BLaER1 (cell line): ENCODE measurements around the gene ERG.
A peak's percentile ranks its signal among the peaks of the same experiment; 100 is the strongest.

Experiments used
- H3K27ac ChIP-seq: shearing (Covaris generic); formaldehyde crosslinking; 2 replicates; pipeline ENCODE4 v1.8.1; 2022
- H3K27me3 ChIP-seq: shearing (Covaris generic); formaldehyde crosslinking; 2 replicates; pipeline ENCODE4 v1.8.1; 2022
- H3K36me3 ChIP-seq: shearing (Covaris generic); formaldehyde crosslinking; 2 replicates; pipeline ENCODE4 v1.8.1; 2022
- H3K4me1 ChIP-seq: shearing (Covaris generic); formaldehyde crosslinking; 2 replicates; pipeline ENCODE4 v1.8.1; 2022
- H3K4me2 ChIP-seq: shearing (Covaris generic); formaldehyde crosslinking; 2 replicates; pipeline ENCODE4 v1.8.1; 2022
- H3K4me3 ChIP-seq: shearing (Covaris generic); formaldehyde crosslinking; 2 replicates; pipeline ENCODE4 v1.8.1; 2022
- H3K9ac ChIP-seq: shearing (Covaris generic); formaldehyde crosslinking; 2 replicates; pipeline ENCODE4 v1.8.1; 2022
- H3K9me3 ChIP-seq: shearing (Covaris generic); formaldehyde crosslinking; 2 replicates; pipeline ENCODE4 v1.8.1; 2022
- H4K20me1 ChIP-seq: shearing (Covaris generic); formaldehyde crosslinking; 2 replicates; pipeline ENCODE4 v1.8.1; 2022
- Cebpa-rat ChIP-seq: shearing (Covaris generic); IDR thresholded peaks from 2 replicates; pipeline ENCODE4 v1.8.1; 2022

ERG gene

GRCh38 chr21:38351176-38351959, 146.9 kb downstream of the ERG start:
- Histone ChIP-seq H3K36me3 (no peaks in the 10 kb centered on the region), H3K4me1 (peaks cover 50% of the 10 kb centered on the region), H3K4me3 (no peak overlapping the region), H3K4me2 (peak overlapping the region; percentile 30), H3K27ac (no peak overlapping the region), H3K9me3 (no peaks in the 10 kb centered on the region), H4K20me1 (no peaks in the 10 kb centered on the region), H3K27me3 (no peaks in the 10 kb centered on the region), H3K9ac (no peak overlapping the region)
- no peak for TF ChIP-seq Cebpa-rat

GRCh38 chr21:38350684-38351083, 147.6 kb downstream of the ERG start:
- H4K20me1 ChIP-seq, result no peaks in the 10 kb centered on the region
- no peak overlapping the region for H3K4me2 ChIP-seq
- H3K4me1 ChIP-seq, result peaks cover 43% of the 10 kb centered on the region
- no peak overlapping the region for H3K27ac ChIP-seq
- no peak overlapping the region for H3K4me3 ChIP-seq
- no peak overlapping the region for H3K9ac ChIP-seq
- H3K9me3 ChIP-seq, result no peaks in the 10 kb centered on the region
- H3K27me3 ChIP-seq, result no peaks in the 10 kb centered on the region
- no peak for TF ChIP-seq Cebpa-rat
- H3K36me3 ChIP-seq, result no peaks in the 10 kb centered on the region

- Histone ChIP-seq H3K36me3 (no peaks in the 10 kb centered on the region), H3K9me3 (no peaks in the 10 kb centered on the region), H3K9ac (no peak overlapping the region), H3K27me3 (no peaks in the 10 kb centered on the region), H3K4me3 (no peak overlapping the region), H3K4me1 (peaks cover 39% of the 10 kb centered on the region), H4K20me1 (no peaks in the 10 kb centered on the region), H3K4me2 (no peak overlapping the region), H3K27ac (no peak overlapping the region)
- no peak for TF ChIP-seq Cebpa-rat
Measured at GRCh38 chr21:38349977-38350376, 148.3 kb downstream of the ERG start.

- no peak for TF ChIP-seq Cebpa-rat
- no peaks in the 10 kb centered on the region for H4K20me1 ChIP-seq
- H3K4me3 ChIP-seq, result no peak overlapping the region
- peaks cover 39% of the 10 kb centered on the region for H3K4me1 ChIP-seq
- H3K9me3 ChIP-seq, result no peaks in the 10 kb centered on the region
- no peaks in the 10 kb centered on the region for H3K27me3 ChIP-seq
- no peaks in the 10 kb centered on the region for H3K36me3 ChIP-seq
- no peak overlapping the region for H3K27ac ChIP-seq
- H3K4me2 ChIP-seq, result peak overlapping the region; percentile 49
- H3K9ac ChIP-seq, result no peak overlapping the region
Measured at GRCh38 chr21:38349111-38349746, 149.0 kb downstream of the ERG start.

GRCh38 chr21:38346286-38346685, 152.0 kb downstream of the ERG start:
- Histone ChIP-seq H3K4me3 (no peak overlapping the region), H3K4me1 (peaks cover 32% of the 10 kb centered on the region), H3K36me3 (no peaks in the 10 kb centered on the region), H3K9me3 (no peaks in the 10 kb centered on the region), H4K20me1 (no peaks in the 10 kb centered on the region), H3K9ac (no peak overlapping the region), H3K27ac (no peak overlapping the region), H3K4me2 (no peak overlapping the region), H3K27me3 (no peaks in the 10 kb centered on the region)
- no peak for TF ChIP-seq Cebpa-rat

- H3K27me3 ChIP-seq, result no peaks in the 10 kb centered on the region
- no peak overlapping the region for H3K9ac ChIP-seq
- no peak overlapping the region for H3K4me2 ChIP-seq
- no peak for TF ChIP-seq Cebpa-rat
- H3K4me3 ChIP-seq, result no peak overlapping the region
- H3K36me3 ChIP-seq, result no peaks in the 10 kb centered on the region
- peaks cover 8% of the 10 kb centered on the region for H3K4me1 ChIP-seq
- H3K27ac ChIP-seq, result no peak overlapping the region
- H4K20me1 ChIP-seq, result no peaks in the 10 kb centered on the region
- no peaks in the 10 kb centered on the region for H3K9me3 ChIP-seq
Measured at GRCh38 chr21:38343691-38344090, 154.6 kb downstream of the ERG start.

DNA sequence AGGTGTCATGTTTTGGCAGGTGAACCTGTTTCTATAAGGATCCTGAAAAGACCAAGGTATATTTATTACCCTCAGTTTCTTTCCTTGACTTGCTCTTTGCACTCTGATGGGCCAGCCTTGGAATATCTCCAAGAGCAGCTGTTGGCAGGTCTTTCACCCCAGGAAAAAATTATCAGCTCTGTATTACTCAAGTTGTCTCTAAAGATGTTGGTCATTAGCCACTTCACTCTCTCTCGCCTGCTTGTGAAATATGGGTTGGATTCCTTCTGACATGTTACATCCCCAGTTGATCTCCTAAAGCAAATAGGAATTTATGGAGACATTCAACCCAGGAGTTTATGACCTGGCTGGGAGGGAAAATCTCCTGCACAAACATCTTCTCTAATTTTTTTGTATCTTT, 155.5 kb downstream of the ERG start:
- H3K27ac ChIP-seq, result no peak overlapping the region
- no peak for TF ChIP-seq Cebpa-rat

DNA sequence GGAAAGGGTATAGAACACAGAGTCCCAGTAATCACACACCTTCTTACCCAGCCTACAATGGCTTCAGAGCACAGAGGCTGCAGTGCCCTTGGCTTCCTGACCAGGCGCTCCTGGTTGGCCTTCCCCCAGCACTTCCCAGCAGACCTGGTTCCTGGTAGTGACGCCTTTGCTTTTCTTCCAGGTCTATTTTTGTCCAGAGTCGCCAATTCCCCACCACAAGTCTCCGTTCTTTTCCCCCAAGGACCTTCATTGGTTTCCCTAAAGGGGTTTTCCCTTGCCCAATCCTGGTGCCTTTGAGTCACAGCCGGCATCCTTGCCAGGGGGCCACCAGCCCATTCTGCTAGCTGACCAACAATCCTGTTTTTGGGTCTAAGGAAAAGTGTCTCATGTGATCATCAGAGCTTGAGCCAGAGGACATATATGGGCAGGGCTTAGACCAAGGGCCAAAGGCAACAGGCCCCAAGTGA, 156.7 kb downstream of the ERG start:
- TF ChIP-seq Cebpa-rat, result no peak
- peak overlapping the region; percentile 48 for H3K4me2 ChIP-seq

More for the DNA sequence above, 155.5 kb downstream of the ERG start:
- Histone ChIP-seq H4K20me1 (no peaks in the 10 kb centered on the region), H3K4me3 (no peak overlapping the region), H3K27me3 (no peaks in the 10 kb centered on the region), H3K4me2 (no peak overlapping the region), H3K36me3 (no peaks in the 10 kb centered on the region), H3K9me3 (no peaks in the 10 kb centered on the region), H3K9ac (no peak overlapping the region), H3K4me1 (peaks cover 7% of the 10 kb centered on the region)

GRCh38 chr21:38340131-38340530, 158.1 kb downstream of the ERG start:
- Histone ChIP-seq H3K4me3 (no peak overlapping the region), H3K27ac (no peak overlapping the region), H3K4me1 (peaks cover 7% of the 10 kb centered on the region), H3K27me3 (no peaks in the 10 kb centered on the region), H3K9ac (no peak overlapping the region), H4K20me1 (no peaks in the 10 kb centered on the region), H3K4me2 (no peak overlapping the region), H3K9me3 (peaks cover 4% of the 10 kb centered on the region; the same call in 1 of the 2 replicates), H3K36me3 (no peaks in the 10 kb centered on the region)
- no peak for TF ChIP-seq Cebpa-rat

More for the DNA sequence above, 156.7 kb downstream of the ERG start:
- Histone ChIP-seq H3K4me1 (peaks cover 7% of the 10 kb centered on the region), H4K20me1 (no peaks in the 10 kb centered on the region), H3K9ac (no peak overlapping the region), H3K27ac (no peak overlapping the region), H3K36me3 (no peaks in the 10 kb centered on the region), H3K27me3 (no peaks in the 10 kb centered on the region), H3K9me3 (0 out of 2 replicates have a peak, but pooled peaks cover under 1% of the 10 kb centered on the region), H3K4me3 (no peak overlapping the region)

GRCh38 chr21:38337793-38338192, 160.5 kb downstream of the ERG start:
- Histone ChIP-seq H3K27ac (no peak overlapping the region), H3K4me3 (no peak overlapping the region), H3K36me3 (no peaks in the 10 kb centered on the region), H3K4me2 (no peak overlapping the region), H3K4me1 (peaks cover 7% of the 10 kb centered on the region), H3K27me3 (no peaks in the 10 kb centered on the region), H3K9me3 (peaks cover 4% of the 10 kb centered on the region; the same call in 1 of the 2 replicates), H3K9ac (no peak overlapping the region), H4K20me1 (no peaks in the 10 kb centered on the region)
- TF ChIP-seq Cebpa-rat, result no peak
